T-helper 22 cell (primary cell): Measurements from ENCODE around the gene PDE3A.

ENCODE experiments used
- DNase-seq: peaks from one replicate; pipeline ENCODE4 v3.0.0-alpha.2; 2020; ENCODE audit warnings: low read depth

Gene PDE3A

GRCh38 chr12:20495997-20496396 lies 127.7 kb downstream of the PDE3A start:
- no peak for DNase-seq

GRCh38 chr12:20497707-20498106 lies 129.4 kb downstream of the PDE3A start:
- no peak for DNase-seq

- DNase-seq: no peak
Observed at GRCh38 chr12:20501958-20502357, 133.6 kb downstream of the PDE3A start.

- DNase-seq: no peak
Observed at GRCh38 chr12:20503858-20504257, 135.5 kb downstream of the PDE3A start.

GRCh38 chr12:20505056-20505455 lies 136.7 kb downstream of the PDE3A start:
- no peak for DNase-seq

GRCh38 chr12:20507056-20507455 lies 138.7 kb downstream of the PDE3A start:
- no peak for DNase-seq

- no peak for DNase-seq
Observed at GRCh38 chr12:20507711-20508110, 139.4 kb downstream of the PDE3A start.

- no peak for DNase-seq
Observed at GRCh38 chr12:20508359-20508758, 140.0 kb downstream of the PDE3A start.

- no peak for DNase-seq
Observed at GRCh38 chr12:20508962-20509361, 140.6 kb downstream of the PDE3A start.

- DNase-seq: no peak
Observed at GRCh38 chr12:20510811-20511210, 142.5 kb downstream of the PDE3A start.

- DNase-seq: no peak
Observed at GRCh38 chr12:20513189-20513588, 144.9 kb downstream of the PDE3A start.

GRCh38 chr12:20514598-20514997 lies 146.3 kb downstream of the PDE3A start:
- no peak for DNase-seq

- no peak for DNase-seq
Observed at GRCh38 chr12:20520532-20520931, 152.2 kb downstream of the PDE3A start.

GRCh38 chr12:20523658-20524057 lies 155.3 kb downstream of the PDE3A start:
- no peak for DNase-seq

GRCh38 chr12:20524113-20524512 lies 155.8 kb downstream of the PDE3A start:
- DNase-seq: no peak

- no peak for DNase-seq
Observed at GRCh38 chr12:20525064-20525610, 156.8 kb downstream of the PDE3A start.

GRCh38 chr12:20527417-20528163 lies 159.3 kb downstream of the PDE3A start:
- no peak for DNase-seq

- DNase-seq: no peak
Observed at GRCh38 chr12:20528208-20528607, 159.9 kb downstream of the PDE3A start.

- no peak for DNase-seq
Observed at GRCh38 chr12:20546267-20546666, 177.9 kb downstream of the PDE3A start.

- no peak for DNase-seq
Observed at GRCh38 chr12:20547816-20548575, 179.7 kb downstream of the PDE3A start.

- no peak for DNase-seq
Observed at GRCh38 chr12:20548611-20549010, 180.3 kb downstream of the PDE3A start.

GRCh38 chr12:20549108-20549719 lies 180.9 kb downstream of the PDE3A start:
- no peak for DNase-seq
